Gastrocnemius medialis (tissue), 4 donors: ENCODE data around the gene NAALAD2.

Experiments used
- CTCF ChIP-seq, 5 experiments: fragments of 450-650 bp in 3 of 5; fragments of 200-600 bp in 2 of 5; sonication (generic) in 2 of 5; IDR thresholded peaks in 4 of 5; conservative IDR thresholded peaks in 1 of 5; 1 replicate in 4 of 5; 2 replicates in 1 of 5; pipeline ENCODE4 v1.5.1; 2016 to 2019; ENCODE audit warnings: antibody characterized with exemption in 5 of 5, mild to moderate bottlenecking in 3 of 5, moderate library complexity in 3 of 5
- POLR2A ChIP-seq, 2 donors: fragments of 450-650 bp; IDR thresholded peaks; one replicate each; pipeline ENCODE4 v1.6.1; 2017; ENCODE audit warnings: antibody characterized with exemption in 2 of 2, mild to moderate bottlenecking in 2 of 2, moderate library complexity in 2 of 2

DNA sequence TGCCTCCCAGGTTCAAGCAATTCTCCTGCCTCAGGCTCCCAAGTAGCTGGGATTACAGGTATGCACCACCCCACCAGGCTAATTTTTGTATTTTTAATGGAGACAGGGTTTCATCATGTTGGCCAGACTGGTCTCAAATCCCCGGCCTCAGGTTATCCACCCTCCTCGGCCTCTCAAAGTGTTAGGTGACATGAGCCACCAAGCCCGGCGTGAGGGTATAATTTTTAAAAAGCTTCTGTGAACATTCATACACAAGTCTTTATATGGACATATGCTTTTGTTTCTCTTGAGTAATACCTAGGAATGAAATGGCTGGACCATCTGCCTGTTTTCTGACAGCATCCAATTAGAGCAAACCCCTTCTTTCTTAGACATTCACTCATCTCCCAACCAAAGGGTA is 14.3 kb upstream of the NAALAD2 start:
- TF ChIP-seq POLR2A (IDR thresholded peaks at IDR 0.05) = no peak
- no peak for TF ChIP-seq CTCF (IDR thresholded peaks at IDR 0.05 in 4 of 5, conservative IDR thresholded peaks at IDR 0.05 in 1 of 5)
